Activated CD4-positive, alpha-beta T cell treated with anti-CD3 and anti-CD28 coated beads for 48 hours (primary cell): ENCODE data around the gene SPOCK1.
"Not testable (repeated sequence)": the region's sequence is repeated elsewhere in the genome, so short reads cannot be mapped to it uniquely, and the experiment has no call there.

Experiments
- DNase-seq: peaks from one replicate; pipeline ENCODE4 v3.0.0-alpha.2; 2020

Gene SPOCK1

GRCh38 chr5:137259115-137259514 is 240.0 kb downstream of the SPOCK1 start:
- DNase-seq, result not testable (repeated sequence)

DNA sequence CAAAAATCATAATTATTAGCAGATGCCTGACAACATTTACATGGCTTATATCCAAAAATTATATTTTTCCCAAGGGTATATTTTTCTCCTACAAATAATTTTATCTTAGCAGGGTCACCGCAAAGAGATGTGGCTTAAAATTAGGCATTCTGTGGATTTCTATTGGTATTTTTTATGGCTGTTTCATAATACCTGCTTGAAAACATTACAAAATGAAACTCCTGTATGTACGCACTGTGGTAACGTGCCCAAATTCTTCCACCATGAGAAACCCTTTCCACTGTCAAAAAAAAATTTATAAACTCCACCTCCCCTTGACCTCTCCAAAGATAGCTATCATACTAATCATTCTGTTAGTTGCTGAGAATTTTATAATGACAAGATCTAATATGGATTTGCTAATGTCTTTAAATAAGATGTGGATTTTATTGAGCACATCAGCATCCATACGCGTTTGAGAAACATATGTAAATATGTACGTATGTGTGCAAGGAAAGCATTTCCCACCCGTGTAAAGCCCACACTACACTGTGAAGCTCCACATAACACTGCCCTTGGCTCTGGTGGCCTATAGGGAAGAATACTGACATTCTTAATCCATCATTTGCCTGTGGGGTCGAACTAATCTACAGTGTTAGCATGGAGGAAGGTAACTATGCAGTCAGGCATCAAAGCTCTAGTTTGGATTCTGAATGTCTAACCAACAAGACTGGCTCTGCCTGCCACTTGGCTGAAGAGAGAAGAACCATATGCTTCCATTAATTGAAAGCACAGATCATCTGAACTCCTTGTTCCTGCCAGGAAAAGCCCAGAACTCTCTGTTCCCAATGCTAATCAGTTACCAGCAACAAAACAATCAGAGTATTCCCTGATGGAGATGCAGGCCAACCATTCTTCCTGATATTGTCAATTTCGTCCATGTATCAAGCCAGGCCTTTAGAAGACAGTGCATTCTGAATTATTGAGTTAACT is 244.7 kb downstream of the SPOCK1 start:
- DNase-seq, result no peak

GRCh38 chr5:137252512-137252911 is 246.6 kb downstream of the SPOCK1 start:
- DNase-seq, result no peak

DNA sequence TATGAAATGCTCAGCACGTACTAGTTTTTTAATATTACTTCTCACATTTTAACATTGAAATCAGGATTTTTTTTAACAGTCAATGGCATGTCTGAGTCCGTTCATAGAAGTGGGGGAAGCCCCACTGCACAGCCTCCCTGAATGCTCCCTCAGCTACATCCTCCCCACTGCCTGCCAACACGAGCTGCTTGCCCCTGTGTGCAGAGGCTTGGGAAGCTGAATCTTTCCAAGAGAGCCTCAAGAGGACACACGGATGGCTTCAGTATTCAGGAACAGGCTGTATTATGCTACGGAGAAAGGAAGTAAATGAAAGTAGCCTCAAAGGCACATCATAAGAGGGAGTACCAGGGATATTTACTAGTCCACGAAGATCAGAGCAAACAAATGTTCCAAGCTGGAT is 248.7 kb downstream of the SPOCK1 start:
- DNase-seq, result no peak

- no peak for DNase-seq
These were observed 250.6 kb downstream of the SPOCK1 start for GRCh38 chr5:137248527-137248926.

DNA sequence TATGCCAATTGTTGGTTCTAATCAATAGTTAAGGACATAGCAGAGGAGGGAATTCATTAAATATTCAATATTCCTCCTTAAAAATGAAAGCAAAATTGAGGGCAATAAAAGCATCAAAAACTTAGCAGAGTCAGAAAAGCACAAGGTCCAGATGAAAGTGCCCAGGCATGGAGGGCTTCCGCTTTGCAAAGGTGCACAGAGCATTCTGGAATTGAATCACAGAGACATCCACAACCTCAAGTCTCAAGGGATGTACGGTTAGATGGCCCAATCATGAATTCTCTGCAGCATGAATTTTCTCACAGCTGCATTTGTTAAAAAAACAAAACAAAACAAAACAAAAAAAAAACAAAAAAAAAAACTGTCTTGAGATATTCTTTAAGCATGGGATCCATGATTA is 253.7 kb downstream of the SPOCK1 start:
- DNase-seq, result no peak

- DNase-seq, result no peak
These were observed 258.8 kb downstream of the SPOCK1 start for GRCh38 chr5:137240285-137240684.

DNA sequence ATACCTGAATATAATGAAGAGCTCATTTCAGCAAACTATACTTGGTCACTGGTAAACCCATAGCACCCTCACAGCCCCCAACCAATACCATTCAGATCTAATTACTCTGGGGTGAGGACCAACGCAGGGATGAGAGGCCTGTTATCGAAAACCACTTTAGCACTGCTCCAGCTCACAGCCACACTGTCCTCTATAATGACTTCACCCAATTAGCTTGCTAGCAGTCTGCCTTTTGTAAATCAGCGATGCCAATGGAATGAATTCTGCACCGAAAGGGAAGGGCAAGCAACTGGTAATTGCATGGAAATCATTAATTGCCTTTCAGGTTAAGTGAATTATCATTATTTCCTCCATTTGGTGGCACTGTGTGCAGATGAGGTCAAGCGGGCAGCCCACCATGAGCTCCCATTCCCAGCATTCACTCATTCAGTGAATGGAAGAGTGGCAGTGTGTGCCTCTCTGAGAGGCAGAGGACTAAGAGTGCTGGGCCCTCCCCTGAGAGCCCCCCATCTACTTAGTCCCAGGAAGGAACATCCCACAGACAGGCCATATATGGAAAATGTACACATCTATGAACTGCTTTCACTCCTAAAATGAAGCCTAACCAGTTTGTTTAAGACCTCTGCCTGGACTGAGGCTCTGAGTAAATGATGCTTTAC is 262.1 kb downstream of the SPOCK1 start:
- DNase-seq, result no peak

GRCh38 chr5:137236252-137236651 is 262.9 kb downstream of the SPOCK1 start:
- DNase-seq, result no peak

GRCh38 chr5:137234973-137235943 is 263.9 kb downstream of the SPOCK1 start:
- DNase-seq, result no peak

GRCh38 chr5:137233726-137234125 is 265.4 kb downstream of the SPOCK1 start:
- no peak for DNase-seq

GRCh38 chr5:137233304-137233703 is 265.8 kb downstream of the SPOCK1 start:
- not testable (repeated sequence) for DNase-seq

DNA sequence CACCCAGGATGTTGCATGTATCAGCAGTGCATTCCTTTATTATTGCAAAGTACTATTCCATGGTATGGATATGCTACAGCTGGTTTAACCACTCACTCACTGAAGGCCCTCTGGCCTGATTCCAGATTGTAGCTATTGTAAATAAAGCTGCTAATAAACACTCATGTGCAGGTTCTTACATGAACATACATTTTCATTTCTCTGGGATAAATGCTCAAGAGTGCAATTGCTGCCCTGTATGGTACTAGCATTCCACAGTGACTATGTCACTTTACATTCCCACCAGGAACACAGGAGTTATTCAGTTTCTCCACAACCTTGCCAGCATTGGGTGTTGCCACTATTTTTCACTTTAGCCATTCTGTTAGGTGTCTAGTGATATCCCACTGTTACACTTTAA is 267.6 kb downstream of the SPOCK1 start:
- no peak for DNase-seq

DNA sequence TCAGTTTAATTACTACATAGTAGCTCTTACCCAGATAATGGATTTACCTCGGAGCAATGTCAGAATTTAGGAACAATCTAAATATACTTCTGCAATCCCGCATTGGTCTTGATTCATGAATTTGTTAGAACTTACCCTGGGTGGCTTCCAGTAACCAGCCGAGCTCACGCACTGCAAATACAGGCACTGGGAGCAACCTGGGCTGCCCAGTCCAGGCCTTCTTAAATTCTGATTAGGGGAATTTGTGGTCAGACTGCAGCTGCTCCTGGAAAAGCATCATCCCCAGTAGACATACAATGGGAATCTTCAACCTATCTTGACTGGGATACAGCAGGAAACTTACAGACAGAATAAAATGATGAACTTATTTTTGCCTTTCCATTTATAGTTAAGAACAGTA is 270.3 kb downstream of the SPOCK1 start:
- no peak for DNase-seq

DNA sequence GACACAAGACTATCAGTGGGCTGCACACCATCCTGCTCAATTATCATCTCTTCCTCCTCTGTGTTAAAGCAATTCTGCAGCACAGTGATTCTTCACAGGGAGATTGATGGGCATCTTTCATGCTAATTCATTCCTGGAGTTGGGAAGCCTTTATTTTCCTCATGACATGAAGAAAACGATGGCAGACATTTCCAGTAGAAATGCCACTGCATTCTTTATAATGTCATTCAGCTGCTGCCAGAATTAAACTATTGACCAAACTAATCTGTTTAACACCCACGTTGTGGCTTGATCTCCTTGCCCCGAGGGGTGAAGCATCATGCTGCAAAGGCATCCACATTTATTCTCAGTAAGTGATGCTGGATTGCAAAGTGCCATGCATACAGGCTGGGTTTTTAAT is 273.0 kb downstream of the SPOCK1 start:
- no peak for DNase-seq

DNA sequence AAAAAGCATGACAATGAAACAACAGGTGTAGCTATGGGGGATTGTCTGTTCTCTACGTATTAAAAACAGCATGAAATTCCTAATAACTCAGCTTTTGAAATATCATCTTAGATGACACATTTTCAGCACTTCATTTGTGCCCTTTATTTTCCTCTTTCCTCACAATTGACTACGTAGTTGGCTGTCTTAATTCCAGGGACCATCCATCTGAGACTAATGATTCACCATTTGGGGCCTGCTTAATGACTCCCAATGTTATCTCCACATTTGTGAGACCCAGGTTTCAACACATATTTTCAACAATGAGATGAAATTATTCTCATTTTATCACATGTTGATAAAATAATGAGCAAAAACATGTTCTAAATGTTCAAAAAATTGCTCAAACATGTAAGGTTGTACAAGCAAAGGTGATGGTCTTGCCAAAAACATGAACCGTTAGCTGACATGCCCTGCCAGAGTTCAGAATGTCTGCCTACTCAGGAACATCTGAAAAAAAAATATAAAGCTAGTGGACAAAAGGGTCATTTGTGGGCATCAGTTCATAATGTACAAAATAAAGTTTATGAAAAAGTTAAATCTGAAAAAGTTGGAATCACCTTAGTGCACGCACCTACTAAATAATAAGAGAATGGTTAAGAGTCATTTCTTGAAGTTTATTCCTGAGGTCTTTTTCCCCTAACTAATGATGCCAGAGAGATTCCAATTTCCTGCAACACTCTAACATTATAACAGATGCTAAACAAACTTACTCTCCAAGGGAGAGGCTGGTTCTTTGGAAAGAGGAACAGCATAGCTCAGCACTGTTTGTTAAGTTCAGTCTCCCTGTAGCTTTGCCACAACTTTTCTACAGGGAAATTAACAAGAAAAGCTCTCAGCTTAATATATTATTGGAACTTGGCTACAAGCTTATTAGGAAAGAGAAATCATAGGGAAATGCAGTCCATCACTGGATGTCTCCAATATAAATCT is 275.5 kb downstream of the SPOCK1 start:
- no peak for DNase-seq

GRCh38 chr5:137221943-137222342 is 277.2 kb downstream of the SPOCK1 start:
- no peak for DNase-seq

GRCh38 chr5:137220523-137220927 is 278.6 kb downstream of the SPOCK1 start:
- no peak for DNase-seq

DNA sequence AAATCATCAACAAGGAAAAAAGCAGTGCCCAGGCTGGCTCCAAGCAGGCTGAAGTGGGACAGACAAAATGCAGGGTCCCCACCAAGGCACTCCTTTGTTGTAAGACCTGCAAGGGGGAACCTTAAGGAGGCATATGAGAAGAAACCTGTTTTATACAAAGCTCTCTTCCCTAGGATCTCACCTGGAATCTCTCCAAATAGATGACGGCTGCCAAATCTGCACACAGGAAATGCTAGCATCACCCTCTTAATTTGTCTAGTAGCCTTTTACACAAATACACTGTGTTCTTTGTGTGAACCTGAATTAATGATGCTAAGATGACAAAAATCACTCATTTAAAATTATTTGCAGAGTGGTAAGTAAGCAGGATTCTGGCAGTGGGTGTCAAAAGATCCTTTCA is 280.2 kb downstream of the SPOCK1 start:
- DNase-seq, result no peak

GRCh38 chr5:137218471-137218870 is 280.7 kb downstream of the SPOCK1 start:
- no peak for DNase-seq

- no peak for DNase-seq
These were observed 281.4 kb downstream of the SPOCK1 start for GRCh38 chr5:137217599-137218200.
